GM10266 (cell line): ENCODE data around the gene COX7C.
"Not testable (repeated sequence)": the region's sequence is repeated elsewhere in the genome, so short reads cannot be mapped to it uniquely, and the experiment has no call there.

Experiments used
- DNase-seq: peaks from one replicate; pipeline ENCODE4 v3.0.0; 2012; ENCODE audit errors: extremely low spot score
- CTCF ChIP-seq: IDR thresholded peaks from 2 replicates; pipeline ENCODE4 v1.5.1; 2012; ENCODE audit warnings: mild to moderate bottlenecking, low read depth; ENCODE audit not compliant: control insufficient read depth, insufficient read depth; ENCODE audit errors: missing control alignments

COX7C gene

GRCh38 chr5:86640998-86641397 lies 23.3 kb downstream of the COX7C start:
- no peak for DNase-seq
- no peak for TF ChIP-seq CTCF

- DNase-seq, result no peak
- no peak for TF ChIP-seq CTCF
Observed at GRCh38 chr5:86644843-86645242, 27.1 kb downstream of the COX7C start.

- no peak for DNase-seq
- no peak for TF ChIP-seq CTCF
Observed at GRCh38 chr5:86645885-86646284, 28.1 kb downstream of the COX7C start.

- TF ChIP-seq CTCF, result no peak
- no peak for DNase-seq
Observed at GRCh38 chr5:86646671-86647070, 28.9 kb downstream of the COX7C start.

GRCh38 chr5:86649832-86650505 lies 32.2 kb downstream of the COX7C start:
- TF ChIP-seq CTCF, result no peak

GRCh38 chr5:86660771-86661170 lies 43.0 kb downstream of the COX7C start:
- not testable (repeated sequence) for DNase-seq

More at GRCh38 chr5:86649832-86650505, 32.2 kb downstream of the COX7C start:
- no peak for DNase-seq

- no peak for TF ChIP-seq CTCF
- no peak for DNase-seq
Observed at GRCh38 chr5:86664173-86664572, 46.4 kb downstream of the COX7C start.

GRCh38 chr5:86665984-86666760 lies 48.4 kb downstream of the COX7C start:
- DNase-seq, result no peak

More at GRCh38 chr5:86665984-86666760, 48.4 kb downstream of the COX7C start:
- no peak for TF ChIP-seq CTCF
